Upper lobe of right lung (tissue), 1 donor: Measurements from ENCODE around the gene TMEM8B. TPM values are rescaled to one million over a fixed set of nuclear protein-coding genes. Genes with fewer than 3 reads are reported as not detected.
A peak's percentile ranks its signal among the peaks of the same experiment; 100 is the strongest.

Source experiments
- ATAC-seq: fragments of 200-7000 bp; cut with Tn5 transposase; one replicate; pipeline ENCODE4 v1.9.1; 2020; ENCODE audit warnings: mild to moderate bottlenecking, moderate library complexity
- DNase-seq: peaks from one replicate; pipeline ENCODE4 v3.0.0-alpha.2; 2020
- H3K27ac ChIP-seq: fragments of 200-600 bp; one replicate; pipeline ENCODE4 v1.8.0; 2022
- H3K27me3 ChIP-seq: fragments of 200-600 bp; one replicate; pipeline ENCODE4 v1.8.0; 2022; ENCODE audit warnings: mild to moderate bottlenecking
- H3K36me3 ChIP-seq: fragments of 200-600 bp; one replicate; pipeline ENCODE4 v1.8.0; 2022
- H3K4me1 ChIP-seq: fragments of 200-600 bp; one replicate; pipeline ENCODE4 v1.8.0; 2022
- H3K4me3 ChIP-seq: fragments of 200-600 bp; one replicate; pipeline ENCODE4 v1.8.0; 2022; ENCODE audit warnings: mild to moderate bottlenecking
- H3K9me3 ChIP-seq: fragments of 200-600 bp; one replicate; pipeline ENCODE4 v1.8.0; 2022
- intact Hi-C: fragments of 100-400 bp; cut with DNase I; formaldehyde crosslinking; loops from one replicate; pipeline ENCODE4 v1.11.0; 2022
- total RNA-seq: library from RNA; stranded (reverse); fragmentation: NEBNext Ultra II Directional; extraction: Animal tissue kit (Norgen Biotek cat#: 25700); gene quantifications from one replicate; pipeline ENCODE4 v1.2.1, GENCODE V29; 2021
- TF ChIP-seq, protein P1 (sequence below): fragments of 200-600 bp; IDR thresholded peaks from one replicate; pipeline ENCODE4 v1.8.0; 2022; ENCODE audit warnings: antibody characterized with exemption
- donor health status: DM: no; HTN: yes; CAD: no; lungs with severe emphysema.

The TMEM8B gene
- total RNA-seq, 1 donor from 2014 or later: 13.7 TPM

DNA sequence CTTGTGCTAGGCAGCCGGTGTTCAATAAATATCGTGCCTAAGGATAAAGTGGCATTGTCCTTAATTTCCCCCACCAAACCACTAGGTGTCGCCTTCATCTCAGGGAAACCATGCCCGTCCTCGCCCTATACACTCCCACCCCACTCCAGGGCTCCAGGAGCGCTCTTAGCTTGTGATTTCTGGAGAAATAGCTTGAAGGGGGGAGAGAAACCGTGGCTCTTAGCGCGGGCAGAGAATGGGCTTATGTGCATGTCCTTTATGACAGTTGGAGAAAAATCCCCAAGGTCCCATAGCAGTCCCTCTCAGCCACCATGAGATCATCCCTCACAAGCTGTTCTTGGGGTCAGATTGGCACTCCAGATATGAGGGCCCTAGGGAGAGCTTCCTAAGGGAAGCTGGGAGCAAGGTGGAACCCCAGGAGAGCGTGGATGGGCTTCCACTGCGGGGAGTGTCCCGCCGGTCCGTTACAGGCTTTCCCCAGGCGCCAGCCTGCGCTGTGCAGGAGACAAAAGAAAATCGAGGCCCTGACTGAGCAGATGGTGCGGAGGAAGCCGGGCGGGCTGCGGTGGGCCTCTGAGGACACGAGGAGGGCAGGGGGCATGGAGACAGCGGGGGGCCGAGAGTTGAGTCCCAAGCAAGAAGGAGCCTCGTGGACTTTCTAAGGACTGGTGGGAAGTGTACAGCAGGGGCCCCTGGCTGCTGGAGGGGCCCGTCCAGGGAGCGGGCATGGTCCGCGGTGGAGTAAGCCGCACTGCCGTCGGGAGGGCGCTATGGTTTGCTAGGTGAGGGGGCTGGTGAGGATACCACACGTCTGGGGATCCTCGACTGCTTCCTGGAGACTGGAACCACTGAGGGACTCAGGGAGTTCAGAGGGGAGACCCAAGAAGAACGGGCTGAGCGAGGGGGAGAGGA lies 38.4 kb upstream of the TMEM8B start:
- no peaks in the 10 kb centered on the region for H3K9me3 ChIP-seq
- peak overlapping the region; percentile 51 for H3K27ac ChIP-seq
- H3K27me3 ChIP-seq: no peaks in the 10 kb centered on the region
- peak overlapping the region; percentile 50 for H3K4me3 ChIP-seq
- no peaks in the 10 kb centered on the region for H3K36me3 ChIP-seq
- TF ChIP-seq, protein P1, sequence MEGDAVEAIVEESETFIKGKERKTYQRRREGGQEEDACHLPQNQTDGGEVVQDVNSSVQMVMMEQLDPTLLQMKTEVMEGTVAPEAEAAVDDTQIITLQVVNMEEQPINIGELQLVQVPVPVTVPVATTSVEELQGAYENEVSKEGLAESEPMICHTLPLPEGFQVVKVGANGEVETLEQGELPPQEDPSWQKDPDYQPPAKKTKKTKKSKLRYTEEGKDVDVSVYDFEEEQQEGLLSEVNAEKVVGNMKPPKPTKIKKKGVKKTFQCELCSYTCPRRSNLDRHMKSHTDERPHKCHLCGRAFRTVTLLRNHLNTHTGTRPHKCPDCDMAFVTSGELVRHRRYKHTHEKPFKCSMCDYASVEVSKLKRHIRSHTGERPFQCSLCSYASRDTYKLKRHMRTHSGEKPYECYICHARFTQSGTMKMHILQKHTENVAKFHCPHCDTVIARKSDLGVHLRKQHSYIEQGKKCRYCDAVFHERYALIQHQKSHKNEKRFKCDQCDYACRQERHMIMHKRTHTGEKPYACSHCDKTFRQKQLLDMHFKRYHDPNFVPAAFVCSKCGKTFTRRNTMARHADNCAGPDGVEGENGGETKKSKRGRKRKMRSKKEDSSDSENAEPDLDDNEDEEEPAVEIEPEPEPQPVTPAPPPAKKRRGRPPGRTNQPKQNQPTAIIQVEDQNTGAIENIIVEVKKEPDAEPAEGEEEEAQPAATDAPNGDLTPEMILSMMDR: peak; percentile 86
- ATAC-seq (peak; percentile 92), DNase-seq (no peak)
- intact Hi-C loops: loop anchor here (2.0 kb wide), 1 partner anchor 92 kb away; no protein-coding TSS in a partner anchor
- H3K4me1 ChIP-seq: peaks cover 12% of the 10 kb centered on the region

DNA sequence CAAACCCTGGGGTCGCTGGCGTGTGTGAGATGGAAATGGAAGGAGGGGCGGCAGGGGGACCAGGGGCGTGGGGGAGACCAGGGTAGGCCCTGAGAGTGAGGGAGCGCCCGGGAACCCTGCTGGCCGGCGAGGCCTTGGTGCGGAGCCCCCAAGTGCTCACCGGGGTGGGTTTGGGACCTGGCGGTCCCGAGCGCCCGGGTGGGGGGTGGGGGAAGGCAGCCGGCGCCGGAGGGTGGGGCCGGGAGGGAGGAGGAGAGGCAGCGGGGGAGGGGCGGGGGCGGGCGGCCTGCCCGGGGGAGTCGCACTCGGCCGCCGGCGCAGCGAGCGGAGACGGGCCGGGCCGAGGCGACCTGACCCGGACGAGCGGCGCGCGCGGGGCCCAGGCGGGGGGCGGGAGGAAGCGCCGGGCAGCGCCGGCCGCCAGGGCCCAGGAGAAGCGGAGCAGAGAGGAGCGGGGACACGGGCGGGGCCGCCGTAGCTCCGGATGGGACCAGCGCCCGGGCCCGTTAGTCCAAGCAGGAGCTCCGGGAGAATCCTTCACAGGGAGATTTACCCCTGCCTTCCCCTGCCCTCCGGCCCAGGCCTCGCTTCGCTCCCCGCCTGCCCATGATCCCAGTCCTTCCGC lies 37.6 kb upstream of the TMEM8B start, which contains the start of gene NPR2:
Gene NPR2 (plus strand): TSS at position 295 of the 625 bp plus-strand sequence. CDS start 818 bp downstream, outside the sequence.
- DNase-seq (peak; percentile 65), ATAC-seq (peak; percentile 60)
- intact Hi-C loops: loop anchor here (2.0 kb wide), 1 partner anchor 91 kb away; no protein-coding TSS in a partner anchor
- TF ChIP-seq, protein P1: no peak
- no peaks in the 10 kb centered on the region for H3K9me3 ChIP-seq
- no peaks in the 10 kb centered on the region for H3K27me3 ChIP-seq
- H3K4me1 ChIP-seq: peaks cover 12% of the 10 kb centered on the region
- H3K27ac ChIP-seq: peak within 1 kb of the TSS; percentile 66
- no peaks in the 10 kb centered on the region for H3K36me3 ChIP-seq
- peak within 1 kb of the TSS; percentile 50 for H3K4me3 ChIP-seq

DNA sequence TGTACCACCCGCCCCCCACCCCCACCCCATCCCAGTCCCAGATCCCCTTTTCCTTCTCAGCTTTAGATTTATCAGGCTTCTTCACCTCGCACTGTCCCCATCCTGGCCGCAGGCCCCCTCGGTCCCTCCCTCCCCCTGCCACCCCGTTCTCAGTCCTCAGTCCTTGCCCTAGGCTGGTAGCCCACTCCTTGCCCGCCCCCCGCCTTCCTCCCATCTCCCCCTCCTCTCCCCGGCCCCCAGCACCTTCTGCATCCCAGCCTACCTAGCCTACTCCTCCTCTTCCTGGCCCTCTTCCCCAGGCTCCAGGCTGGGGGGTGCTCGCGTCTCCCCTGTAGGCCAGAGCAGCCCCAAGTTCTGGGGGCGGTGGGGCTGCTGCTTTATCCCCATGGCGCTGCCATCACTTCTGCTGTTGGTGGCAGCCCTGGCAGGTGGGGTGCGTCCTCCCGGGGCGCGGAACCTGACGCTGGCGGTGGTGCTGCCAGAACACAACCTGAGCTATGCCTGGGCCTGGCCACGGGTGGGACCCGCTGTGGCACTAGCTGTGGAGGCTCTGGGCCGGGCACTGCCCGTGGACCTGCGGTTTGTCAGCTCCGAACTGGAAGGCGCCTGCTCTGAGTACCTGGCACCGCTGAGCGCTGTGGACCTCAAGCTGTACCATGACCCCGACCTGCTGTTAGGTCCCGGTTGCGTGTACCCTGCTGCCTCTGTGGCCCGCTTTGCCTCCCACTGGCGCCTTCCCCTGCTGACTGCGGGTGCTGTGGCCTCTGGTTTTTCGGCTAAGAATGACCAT lies 36.8 kb upstream of the TMEM8B start:
- intact Hi-C loops: no loop called here
- Histone ChIP-seq H3K4me3 (peak overlapping the region; percentile 50), H3K27ac (peak overlapping the region; percentile 66), H3K36me3 (no peaks in the 10 kb centered on the region), H3K9me3 (no peaks in the 10 kb centered on the region), H3K4me1 (peaks cover 12% of the 10 kb centered on the region), H3K27me3 (no peaks in the 10 kb centered on the region)
- TF ChIP-seq, protein P1: no peak
- ATAC-seq: no peak
- DNase-seq: no peak

DNA sequence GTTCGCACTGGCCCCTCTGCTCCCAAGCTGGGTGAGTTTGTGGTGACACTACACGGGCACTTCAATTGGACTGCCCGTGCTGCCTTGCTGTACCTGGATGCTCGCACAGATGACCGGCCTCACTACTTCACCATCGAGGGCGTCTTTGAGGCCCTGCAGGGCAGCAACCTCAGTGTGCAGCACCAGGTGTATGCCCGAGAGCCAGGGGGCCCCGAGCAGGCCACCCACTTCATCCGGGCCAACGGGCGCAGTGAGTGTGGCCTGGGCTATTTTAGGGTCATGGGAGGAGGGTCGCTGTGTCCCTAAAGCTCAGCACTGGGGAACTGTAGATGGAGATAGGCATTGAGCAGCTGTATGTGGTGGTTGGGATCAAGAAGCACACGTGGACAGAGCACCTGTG lies 36.2 kb upstream of the TMEM8B start:
- Histone ChIP-seq H3K27ac (no peak overlapping the region), H3K36me3 (no peaks in the 10 kb centered on the region), H3K27me3 (no peaks in the 10 kb centered on the region), H3K9me3 (no peaks in the 10 kb centered on the region), H3K4me1 (peaks cover 12% of the 10 kb centered on the region), H3K4me3 (no peak overlapping the region)
- intact Hi-C loops: no loop called here
- ATAC-seq (no peak), DNase-seq (no peak)
- TF ChIP-seq, protein P1: no peak

DNA sequence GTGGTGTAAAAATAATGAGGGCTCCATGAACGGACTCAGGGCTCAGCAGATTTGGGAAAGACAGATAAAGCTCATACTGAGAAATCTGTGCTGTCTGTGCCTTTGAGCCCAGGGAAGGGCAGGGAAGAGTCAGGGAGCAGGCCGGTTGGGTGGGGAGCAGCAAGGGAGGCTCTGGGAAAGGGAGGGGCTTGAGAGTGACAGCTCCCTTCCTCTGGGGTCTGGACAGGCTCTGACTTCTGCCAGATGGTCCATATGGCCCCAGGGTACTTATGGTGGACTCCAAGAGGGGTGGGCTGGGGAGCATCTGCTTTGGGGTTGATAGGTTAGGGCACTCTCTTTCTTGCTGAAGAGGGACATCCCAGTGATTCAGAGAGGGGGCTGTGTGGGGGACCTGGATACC lies 35.6 kb upstream of the TMEM8B start:
- no peak for DNase-seq
- intact Hi-C loops: no loop called here
- Histone ChIP-seq H3K4me1 (peaks cover 12% of the 10 kb centered on the region), H3K27me3 (no peaks in the 10 kb centered on the region), H3K9me3 (no peaks in the 10 kb centered on the region), H3K27ac (no peak overlapping the region), H3K4me3 (no peak overlapping the region), H3K36me3 (no peaks in the 10 kb centered on the region)
- TF ChIP-seq, protein P1: no peak
- ATAC-seq: no peak
